Esophagus squamous epithelium (tissue), 5 donors: ENCODE results near the gene KIAA1671. TPM values are rescaled to one million over a fixed set of nuclear protein-coding genes. Genes with fewer than 3 reads are reported as not detected.
A peak's percentile ranks its signal among the peaks of the same experiment; 100 is the strongest.
"Not testable (repeated sequence)": the region's sequence is repeated elsewhere in the genome, so short reads cannot be mapped to it uniquely, and the experiment has no call there.

ENCODE experiments used
- DNase-seq: peaks from one replicate; lab custom pipeline; 2025; lab: John Stamatoyannopoulos, UW
- H3K27ac ChIP-seq, 4 donors: fragments of 200-600 bp; sonication (generic); one replicate each; pipeline ENCODE4 v1.5.1; 2016 to 2019; ENCODE audit warnings: mild to moderate bottlenecking in 1 of 4
- H3K27me3 ChIP-seq, 4 donors: fragments of 200-600 bp; sonication (generic); 1 replicate in 3 of 4; 2 replicates in 1 of 4; pipeline versions ENCODE4 v1.5.1 to v1.6.0; 2017 to 2021; ENCODE audit warnings: antibody characterized with exemption in 1 of 4
- H3K36me3 ChIP-seq, 3 donors: fragments of 200-600 bp; sonication (generic); one replicate each; pipeline ENCODE4 v1.5.1; 2016 to 2019
- H3K4me1 ChIP-seq, 3 donors: fragments of 200-600 bp; sonication (generic); one replicate each; pipeline ENCODE4 v1.5.1; 2017 to 2019
- H3K4me3 ChIP-seq, 4 donors: fragments of 200-600 bp; sonication (generic); 1 replicate in 3 of 4; 2 replicates in 1 of 4; pipeline ENCODE4 v1.5.1; 2016 to 2019; ENCODE audit warnings: mild to moderate bottlenecking in 2 of 4, moderate library complexity in 1 of 4
- H3K9me3 ChIP-seq, 3 donors: fragments of 200-600 bp; sonication (generic); one replicate each; pipeline ENCODE4 v1.5.1; 2016 to 2019
- POLR2A ChIP-seq, 4 donors: fragments of 450-650 bp; IDR thresholded peaks; one replicate each; pipeline ENCODE4 v1.6.1; 2017; ENCODE audit warnings: antibody characterized with exemption in 4 of 4, mild to moderate bottlenecking in 4 of 4, moderate library complexity in 3 of 4
- WGBS, 2 donors: methylation state at CpG; one replicate each; pipeline ENCODE4 v1.1.5; 2018; 5-methylcytosine and 5-hydroxymethylcytosine counted together
- intact Hi-C: fragments of 100-400 bp; cut with DNase I; formaldehyde crosslinking; loops from one replicate; pipeline ENCODE4 v1.15.0; 2022
- total RNA-seq, 4 donors: library from RNA; depleted of rRNA; stranded (reverse); fragments of >200 nt; gene quantifications; one replicate each; pipeline ENCODE4 v1.1.0, GENCODE V29; 2016
- TF ChIP-seq, protein P1 (sequence below), 6 experiments: fragments of 450-650 bp in 4 of 6; fragments of 200-600 bp in 2 of 6; sonication (generic) in 2 of 6; IDR thresholded peaks; one replicate each; pipeline ENCODE4 v1.5.1; 2016 to 2019; ENCODE audit warnings: antibody characterized with exemption in 6 of 6, mild to moderate bottlenecking in 4 of 6, moderate library complexity in 4 of 6
- donor health status: DM: yes; HTN: yes; CAD: no.

The KIAA1671 gene
- total RNA-seq = 10 to 100 TPM; 43.1 to 73.2 (median 47.5) TPM

GRCh38 chr22:24951942-24952836 lies at the start of gene KIAA1671:
Gene KIAA1671 (plus strand): TSS chr22:24952716. CDS start chr22:25028000, 75,284 bp downstream.
- Histone ChIP-seq H3K36me3 (no peaks in the 10 kb centered on the region), H3K4me1 (peaks cover 6 to 73% (median 14%) of the 10 kb centered on the region in 3 donors), H3K27me3 (peaks cover 0 to 37% (median 0%) of the 10 kb centered on the region in 4 donors), H3K27ac (peak within 1 kb of the TSS; percentile 83 to 94 (median 91)), H3K4me3 (peak within 1 kb of the TSS; percentile 75 to 89 (median 80)), H3K9me3 (no peaks in the 10 kb centered on the region)
- DNase-seq = no peak
- peak in 3 of 4 donors; percentile 61 to 79 (median 78) for TF ChIP-seq POLR2A (IDR thresholded peaks at IDR 0.05)
- TF ChIP-seq, protein P1, sequence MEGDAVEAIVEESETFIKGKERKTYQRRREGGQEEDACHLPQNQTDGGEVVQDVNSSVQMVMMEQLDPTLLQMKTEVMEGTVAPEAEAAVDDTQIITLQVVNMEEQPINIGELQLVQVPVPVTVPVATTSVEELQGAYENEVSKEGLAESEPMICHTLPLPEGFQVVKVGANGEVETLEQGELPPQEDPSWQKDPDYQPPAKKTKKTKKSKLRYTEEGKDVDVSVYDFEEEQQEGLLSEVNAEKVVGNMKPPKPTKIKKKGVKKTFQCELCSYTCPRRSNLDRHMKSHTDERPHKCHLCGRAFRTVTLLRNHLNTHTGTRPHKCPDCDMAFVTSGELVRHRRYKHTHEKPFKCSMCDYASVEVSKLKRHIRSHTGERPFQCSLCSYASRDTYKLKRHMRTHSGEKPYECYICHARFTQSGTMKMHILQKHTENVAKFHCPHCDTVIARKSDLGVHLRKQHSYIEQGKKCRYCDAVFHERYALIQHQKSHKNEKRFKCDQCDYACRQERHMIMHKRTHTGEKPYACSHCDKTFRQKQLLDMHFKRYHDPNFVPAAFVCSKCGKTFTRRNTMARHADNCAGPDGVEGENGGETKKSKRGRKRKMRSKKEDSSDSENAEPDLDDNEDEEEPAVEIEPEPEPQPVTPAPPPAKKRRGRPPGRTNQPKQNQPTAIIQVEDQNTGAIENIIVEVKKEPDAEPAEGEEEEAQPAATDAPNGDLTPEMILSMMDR (IDR thresholded peaks at IDR 0.05) = peak; percentile 89 to 99 (median 97)
- intact Hi-C loops = loop anchor here (2.0 kb wide), 1 partner anchor 97 kb away; no protein-coding TSS in a partner anchor
- 5 to 11% methylated on average over 6 to 9 of the region's 71 CpGs for WGBS, 2 donors

DNA sequence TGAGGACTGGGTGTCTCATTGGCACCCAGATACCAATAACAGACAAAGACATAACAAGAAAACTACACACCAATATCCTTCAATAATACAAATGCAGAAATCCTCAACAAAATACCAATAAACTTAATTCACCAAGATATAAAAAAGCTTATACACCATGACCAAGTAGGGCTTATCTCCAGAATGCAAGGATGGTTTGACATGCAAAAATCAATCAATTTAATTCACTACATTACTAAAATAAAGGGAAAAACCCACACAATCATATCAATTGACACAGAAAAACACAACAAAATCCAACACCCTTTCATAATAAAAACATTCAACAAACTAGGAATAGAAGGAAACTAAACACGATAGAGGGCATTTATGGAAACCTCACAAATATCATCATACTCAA lies 46.6 kb upstream of the KIAA1671 start:
- WGBS, 2 donors = 89 to 96% methylated on average over 1 of the region's 1 CpG
- intact Hi-C loops = no loop called here
- H3K36me3 ChIP-seq = peaks cover 0 to 8% (median 0%) of the 10 kb centered on the region in 3 donors
- no peak overlapping the region for H3K27ac ChIP-seq
- no peak overlapping the region for H3K4me3 ChIP-seq
- no peaks in the 10 kb centered on the region for H3K4me1 ChIP-seq
- no peak for TF ChIP-seq POLR2A (IDR thresholded peaks at IDR 0.05)
- TF ChIP-seq, protein P1 (IDR thresholded peaks at IDR 0.05) = no peak
- DNase-seq = no peak
- H3K9me3 ChIP-seq = peaks cover 0 to 21% (median 9%) of the 10 kb centered on the region in 3 donors
- H3K27me3 ChIP-seq = no peaks in the 10 kb centered on the region

DNA sequence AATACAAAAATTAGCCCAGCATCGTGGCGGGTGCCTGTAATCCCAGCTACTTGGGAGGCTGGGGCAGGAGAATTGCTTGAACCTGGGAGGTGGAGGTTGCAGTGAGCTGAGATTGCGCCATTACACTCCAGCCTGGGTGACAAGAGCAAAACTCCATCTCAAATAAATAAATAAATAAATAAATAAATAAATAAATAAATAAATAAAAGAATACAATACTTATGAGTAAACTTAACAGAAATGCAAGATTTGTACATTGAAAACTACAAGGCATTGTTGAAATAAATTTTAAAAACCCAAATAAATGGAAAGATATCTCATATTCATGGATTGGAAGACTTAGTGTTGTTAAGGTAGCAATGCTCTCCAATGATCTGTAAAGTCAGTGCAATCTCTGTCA lies 45.4 kb upstream of the KIAA1671 start:
- 83% methylated on average over 3 of the region's 3 CpGs; no CpG with 5 or more reads in 1 of the 2 donors for WGBS, 2 donors
- DNase-seq, H3K36me3 ChIP-seq, H3K4me1 ChIP-seq, H3K27ac ChIP-seq, intact Hi-C loops, H3K27me3 ChIP-seq, H3K4me3 ChIP-seq: not testable (repeated sequence)
- H3K9me3 ChIP-seq = peaks cover 0 to 21% (median 9%) of the 10 kb centered on the region in 3 donors

GRCh38 chr22:24920029-24920428 lies 32.5 kb upstream of the KIAA1671 start:
- 84 to 89% methylated on average over 4 of the region's 4 CpGs for WGBS, 2 donors
- Histone ChIP-seq H3K4me3 (no peak overlapping the region), H3K4me1 (no peaks in the 10 kb centered on the region), H3K27me3 (no peaks in the 10 kb centered on the region), H3K27ac (no peak overlapping the region), H3K36me3 (no peaks in the 10 kb centered on the region), H3K9me3 (no peaks in the 10 kb centered on the region)
- no peak for TF ChIP-seq POLR2A (IDR thresholded peaks at IDR 0.05)
- TF ChIP-seq, protein P1 (IDR thresholded peaks at IDR 0.05) = no peak
- intact Hi-C loops = no loop called here
- no peak for DNase-seq

GRCh38 chr22:24925586-24926427 lies 26.7 kb upstream of the KIAA1671 start:
- DNase-seq = no peak
- 47 to 68% methylated on average over 12 to 14 of the region's 17 CpGs for WGBS, 2 donors

More at GRCh38 chr22:24925586-24926427, 26.7 kb upstream of the KIAA1671 start:
- no peaks in the 10 kb centered on the region for H3K4me1 ChIP-seq
- no peaks in the 10 kb centered on the region for H3K9me3 ChIP-seq
- intact Hi-C loops = no loop called here
- H3K4me3 ChIP-seq = no peak overlapping the region
- no peak for TF ChIP-seq POLR2A (IDR thresholded peaks at IDR 0.05)
- TF ChIP-seq, protein P1 (IDR thresholded peaks at IDR 0.05) = no peak
- H3K27ac ChIP-seq = no peak overlapping the region
- no peaks in the 10 kb centered on the region for H3K36me3 ChIP-seq
- H3K27me3 ChIP-seq = no peaks in the 10 kb centered on the region
